Measurements from ENCODE around the gene SGMS2. TPM values are rescaled to one million over a fixed set of nuclear protein-coding genes. Genes with fewer than 3 reads are reported as not detected.

SGMS2 gene
- total RNA-seq (2011; cell fraction: chromatin; rRNA removed; ENCODE audit: low replicate concordance) = 0.21 TPM in 1 of 2 replicates, not detected in the other
- total RNA-seq (2011; cell fraction: nucleolus; rRNA removed) = 0.50 TPM in 1 of 2 replicates, not detected in the other
- 0.15 and 0.84 TPM in 2 replicates for total RNA-seq (2011; cell fraction: nucleoplasm; rRNA removed)
- total RNA-seq (2014; rRNA removed) (not detected in 2 replicates), total RNA-seq (2014; rRNA removed; fragmentation: Illumina TruSeq; extraction: Trizol) (not detected in 2 replicates), total RNA-seq (2015; rRNA removed; fragmentation: Illumina TruSeq; extraction: Trizol) (not detected in 2 replicates), total RNA-seq (2021) (0.04 and 0.09 TPM in 2 replicates), polyA plus RNA-seq (2011; rRNA removed) (0.01 and 0.13 TPM in 2 replicates), polyA plus RNA-seq (2014; fragmentation: Illumina TruSeq; extraction: Trizol) (not detected in 2 replicates), polyA plus RNA-seq (2014; fragmentation: Nextera tagmentation; extraction: Ambion mirVana) (under 1 TPM in 1 of 2 experiments, not detected in 1; 0.25 TPM), polyA plus RNA-seq (2014; rRNA removed) (0.07 TPM in 1 of 2 replicates, not detected in the other), polyA minus RNA-seq (2011; rRNA and poly(A)+ RNA removed) (0.04 TPM in 1 of 2 replicates, not detected in the other), Bru-seq, nascent RNA (percentile 12 among the genes with signal in this experiment), BruChase-seq, experiment 1, labeled RNA remaining after a 2-hour chase (percentile 15 among the genes with signal in this experiment), BruChase-seq, experiment 2, labeled RNA remaining after a 6-hour chase (percentile 13 among the genes with signal in this experiment)
- 0.25 TPM in 1 of 2 replicates, not detected in the other for polyA plus RNA-seq (2011; cell fraction: cytosol; rRNA removed)
- polyA plus RNA-seq (2011; cell fraction: nucleus; rRNA removed) = 0.10 TPM in 1 of 2 replicates, not detected in the other
- polyA plus RNA-seq (2012) = 0.18 TPM in 1 of 2 replicates, not detected in the other
- not detected in 2 replicates for polyA minus RNA-seq (2011; cell fraction: cytosol; rRNA and poly(A)+ RNA removed)
- polyA minus RNA-seq (2011; cell fraction: nucleus; rRNA and poly(A)+ RNA removed) = 0.33 TPM in 1 of 2 replicates, not detected in the other
- long read RNA-seq, experiment 1 = 0 reads
- long read RNA-seq, experiment 2 = 0 reads
- long read RNA-seq, experiment 3 = 0 reads

- intact Hi-C loops (cut with micrococcal nuclease) = no loop called here
- BruUV-seq (replicated peaks) = no TSS peak
- 6% methylated on average over 36 of the region's 65 CpGs for WGBS (ENCODE audit: insufficient coverage, low coverage, missing lambda C conversion rate)
- TF ChIP-seq EGR1 (conservative IDR thresholded peaks at IDR 0.05) = peak; percentile 75
- 0 out of 2 replicates have a peak, but pooled peaks have one; percentile 11 for TF ChIP-seq ATF3 (IDR thresholded peaks at IDR 0.05)
- no peak for TF ChIP-seq ATF3 (CRISPR knock-in tag; conservative IDR thresholded peaks at IDR 0.05)
- no peak for TF ChIP-seq STAT6 (CRISPR knock-in tag; IDR thresholded peaks at IDR 0.05)
- 0 out of 2 replicates have a peak, but pooled peaks have one; percentile 13 for TF ChIP-seq JUND (IDR thresholded peaks at IDR 0.05; ENCODE audit: borderline replicate concordance, low read depth, low read length)
- no peak for TF ChIP-seq JUND (tag; IDR thresholded peaks at IDR 0.05; ENCODE audit: borderline replicate concordance, low read depth, low read length)
- TF ChIP-seq ZNF449 (CRISPR knock-in tag; IDR thresholded peaks at IDR 0.05) = no peak
- TF ChIP-seq EZH2 (IDR thresholded peaks at IDR 0.05; ENCODE audit: borderline replicate concordance, low read depth, low read length) = 0 out of 2 replicates have a peak, but pooled peaks have one; percentile 18
- TF ChIP-seq ZNF24 (IDR thresholded peaks at IDR 0.05) = 0 out of 2 replicates have a peak, but pooled peaks have one; percentile 48
Measured at GRCh38 chr4:107824350-107825071, at the start of gene SGMS2. TSS of gene SGMS2 (plus strand) at chr4:107824932. CDS start at chr4:107895554, 70,622 bp downstream.

More at GRCh38 chr4:107824350-107825071, at the start of gene SGMS2:
- CTCF ChIA-PET (ENCODE audit: low intra/inter-chr PET ratio) = no interaction called here
- Histone ChIP-seq H3K4me3 (peak within 1 kb of the TSS; percentile 18; the same call in 1 of the 2 replicates), H3K36me3 (ENCODE audit: control insufficient read depth, insufficient read depth, low read length) (no peaks in the 10 kb centered on the region), H3K4me1 (replicated peaks in 1 of 2; ENCODE audit: control insufficient read depth in 2 of 2, insufficient read depth in 2 of 2, low read length in 2 of 2) (peaks cover 0 to 11% of the 10 kb centered on the region in 2 experiments; a peak in 2 of 5 replicates), H3K9me1 (ENCODE audit: control insufficient read depth, insufficient read depth, low read length) (no peaks in the 10 kb centered on the region), H4K20me1 (replicated peaks; ENCODE audit: control insufficient read depth, insufficient read depth, low read length) (no peaks in the 10 kb centered on the region), H3K4me2 (ENCODE audit: insufficient read depth, low read length) (no peak within 1 kb of the TSS; the same call in 1 of the 2 replicates), H3K79me2 (ENCODE audit: control insufficient read depth, insufficient read depth, low read length) (no peaks in the 10 kb centered on the region), H3K27ac (ENCODE audit: extremely low read depth, low read depth, low read length) (no peak within 1 kb of the TSS), H3K9me3 (replicated peaks; ENCODE audit: control insufficient read depth, insufficient read depth, low read depth, low read length) (no peaks in the 10 kb centered on the region), H3K27me3 (ENCODE audit: control insufficient read depth in 2 of 2, insufficient read depth in 2 of 2, low read length in 2 of 2) (peaks cover 28 to 35% of the 10 kb centered on the region in 2 experiments), H3K9ac (ENCODE audit: insufficient read depth in 1 of 2, low read depth in 2 of 2, low read length in 2 of 2) (peak within 1 kb of the TSS in 1 of 2 experiments; percentile 17; a peak in 1 of 4 replicates), H2AFZ (ENCODE audit: low read depth, low read length) (no peak within 1 kb of the TSS)
- peak; percentile 80 for ATAC-seq
- in situ Hi-C loops (cut with MboI) = no loop called here
- peak; percentile 16 to 27 (median 20) for DNase-seq (ENCODE audit: extremely low read depth in 1 of 4, low spot score in 3 of 4)
- POLR2A ChIA-PET = no interaction called here
- no peak for FAIRE-seq
